Stimulated activated naive CD8-positive, alpha-beta T cell treated with anti-CD3 and anti-CD28 coated beads, Interleukin-15, Interleukin-2, amounts not matched to agents 100 U/mL and 50 U/mL, for 24 hours (primary cell): ENCODE data around the gene TUBG1.

ENCODE experiments used
- ATAC-seq: fragments of 150-1000 bp; cut with Tn5 transposase; one replicate; pipeline ENCODE4 v1.10.0; 2021
- DNase-seq: peaks from one replicate; pipeline ENCODE4 v3.0.0; 2021

Gene TUBG1

DNA sequence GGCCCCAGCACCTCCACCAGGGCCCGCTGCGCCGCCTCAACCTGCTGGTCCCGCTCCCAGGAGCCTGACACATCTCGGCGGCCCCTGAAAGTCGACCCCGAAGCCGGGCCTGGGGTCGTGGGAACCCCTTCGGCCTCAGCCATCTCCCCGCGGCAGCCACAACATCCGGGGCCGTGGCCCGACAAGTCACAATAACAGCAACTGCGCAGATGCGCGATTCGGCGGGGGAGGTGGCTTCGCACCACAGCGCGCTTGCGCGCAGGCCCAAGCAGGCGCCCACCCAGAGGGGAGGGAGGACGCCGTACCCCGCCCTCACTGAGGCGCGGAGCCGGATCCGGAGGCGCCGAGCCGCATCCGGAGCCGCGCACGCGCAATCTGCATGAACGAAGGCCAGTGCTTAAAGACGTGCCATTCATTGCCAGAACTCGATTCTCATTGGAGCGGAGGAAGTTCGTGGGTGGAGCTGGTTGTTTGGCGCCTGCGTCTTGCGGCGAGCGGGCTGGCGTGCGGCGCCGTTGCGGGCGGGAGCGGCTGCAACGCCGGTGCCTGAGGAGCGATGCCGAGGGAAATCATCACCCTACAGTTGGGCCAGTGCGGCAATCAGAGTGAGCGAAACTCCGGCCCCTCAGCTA, at the start of gene TUBG1, which contains the start of gene RETREG3:
TUBG1 (plus strand) TSS at position 502 of the 632 bp plus-strand sequence; CDS start at position 557, 55 bp downstream.
RETREG3 (minus strand) TSS at position 193 of the 632 bp plus-strand sequence; CDS start at position 143, 50 bp downstream.
- ATAC-seq (peak; percentile 95), DNase-seq (peak; percentile 99)

DNA sequence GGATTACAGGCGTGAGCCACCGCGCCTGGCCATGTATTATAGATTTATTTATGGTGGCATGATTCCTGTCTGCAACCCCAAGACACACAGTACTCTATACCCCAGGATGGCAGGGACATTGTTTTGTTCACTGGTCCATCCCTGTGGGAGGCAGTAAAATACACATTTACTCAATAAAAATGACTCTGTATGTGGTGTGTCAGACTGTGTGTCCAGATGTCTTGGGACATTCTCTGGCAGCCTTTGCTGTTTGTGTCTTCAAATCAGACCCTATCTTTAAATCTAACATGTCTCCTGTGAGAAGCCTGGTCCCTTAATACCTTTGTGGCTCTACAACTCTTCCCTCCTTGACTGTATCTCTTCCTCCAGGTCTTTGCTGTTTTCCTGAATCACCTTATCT, 49.2 kb upstream of the TUBG1 start:
- ATAC-seq: no peak
- DNase-seq: no peak

GRCh38 chr17:42561897-42562387, 47.5 kb upstream of the TUBG1 start, which contains the start of gene COASY:
Gene COASY, plus strand, starts transcription at chr17:42562148. Its CDS starts 475 bp downstream, at chr17:42562623.
- ATAC-seq (peak; percentile 67), DNase-seq (peak; percentile 95)

DNA sequence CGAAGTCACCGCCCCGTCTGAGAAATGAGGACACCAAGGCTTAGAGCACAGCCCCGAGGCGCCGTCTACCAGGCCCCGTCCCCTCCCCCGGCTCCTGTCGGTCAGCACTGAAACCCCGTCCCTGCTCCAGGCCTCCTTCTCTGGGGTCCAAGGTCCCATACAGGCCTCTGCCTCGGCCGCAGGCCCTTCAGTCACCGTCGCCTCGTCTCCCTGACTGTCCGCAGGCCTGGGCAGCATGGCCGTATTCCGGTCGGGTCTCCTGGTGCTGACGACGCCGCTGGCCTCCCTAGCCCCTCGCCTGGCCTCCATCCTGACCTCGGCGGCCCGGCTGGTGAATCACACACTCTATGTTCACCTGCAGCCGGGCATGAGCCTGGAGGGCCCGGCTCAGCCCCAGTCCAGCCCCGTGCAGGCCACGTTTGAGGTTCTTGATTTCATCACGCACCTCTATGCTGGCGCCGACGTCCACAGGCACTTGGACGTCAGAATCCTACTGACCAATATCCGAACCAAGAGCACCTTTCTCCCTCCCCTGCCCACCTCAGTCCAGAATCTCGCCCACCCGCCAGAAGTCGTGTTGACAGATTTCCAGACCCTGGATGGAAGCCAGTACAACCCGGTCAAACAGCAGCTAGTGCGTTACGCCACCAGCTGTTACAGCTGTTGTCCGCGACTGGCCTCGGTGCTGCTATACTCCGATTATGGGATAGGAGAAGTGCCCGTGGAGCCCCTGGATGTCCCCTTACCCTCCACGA, 46.9 kb upstream of the TUBG1 start:
- DNase-seq: no peak
- no peak for ATAC-seq

DNA sequence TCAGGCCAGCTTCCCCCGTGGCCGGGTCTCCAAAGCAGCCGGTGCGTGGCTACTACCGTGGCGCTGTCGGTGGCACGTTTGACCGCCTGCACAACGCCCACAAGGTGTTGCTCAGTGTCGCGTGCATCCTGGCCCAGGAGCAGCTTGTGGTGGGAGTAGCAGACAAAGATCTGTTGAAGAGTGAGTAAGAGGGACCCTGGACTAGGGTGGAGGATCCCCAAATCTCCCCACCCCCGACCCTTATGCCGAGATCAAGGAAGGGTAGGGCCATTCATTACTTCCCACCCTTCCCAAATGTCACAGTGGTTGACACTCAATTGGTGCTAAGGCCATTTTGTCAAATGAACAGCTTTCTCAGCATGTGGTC, 46.4 kb upstream of the TUBG1 start:
- ATAC-seq (no peak), DNase-seq (no peak)

DNA sequence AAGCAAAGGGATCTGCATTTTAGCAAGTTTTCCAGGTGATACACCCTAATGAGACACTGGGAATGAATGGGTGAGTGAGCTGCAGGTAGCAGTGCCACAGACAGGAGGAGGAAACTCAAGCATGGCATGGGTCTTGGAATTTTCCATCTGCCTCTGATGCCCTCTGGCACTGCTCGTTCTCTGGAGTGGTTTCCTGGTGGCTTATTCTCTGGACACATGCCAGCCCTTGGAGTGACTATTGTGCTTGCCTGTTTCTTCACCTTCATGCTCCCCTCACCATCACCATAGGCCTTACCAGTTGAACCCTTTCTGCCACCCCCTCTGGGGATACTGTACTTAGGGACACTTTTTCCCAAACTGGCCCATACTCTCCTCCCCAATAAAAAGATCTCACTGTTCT, 45.9 kb upstream of the TUBG1 start:
- ATAC-seq (no peak), DNase-seq (no peak)

GRCh38 chr17:42563950-42564349, 45.5 kb upstream of the TUBG1 start:
- no peak for ATAC-seq
- no peak for DNase-seq

DNA sequence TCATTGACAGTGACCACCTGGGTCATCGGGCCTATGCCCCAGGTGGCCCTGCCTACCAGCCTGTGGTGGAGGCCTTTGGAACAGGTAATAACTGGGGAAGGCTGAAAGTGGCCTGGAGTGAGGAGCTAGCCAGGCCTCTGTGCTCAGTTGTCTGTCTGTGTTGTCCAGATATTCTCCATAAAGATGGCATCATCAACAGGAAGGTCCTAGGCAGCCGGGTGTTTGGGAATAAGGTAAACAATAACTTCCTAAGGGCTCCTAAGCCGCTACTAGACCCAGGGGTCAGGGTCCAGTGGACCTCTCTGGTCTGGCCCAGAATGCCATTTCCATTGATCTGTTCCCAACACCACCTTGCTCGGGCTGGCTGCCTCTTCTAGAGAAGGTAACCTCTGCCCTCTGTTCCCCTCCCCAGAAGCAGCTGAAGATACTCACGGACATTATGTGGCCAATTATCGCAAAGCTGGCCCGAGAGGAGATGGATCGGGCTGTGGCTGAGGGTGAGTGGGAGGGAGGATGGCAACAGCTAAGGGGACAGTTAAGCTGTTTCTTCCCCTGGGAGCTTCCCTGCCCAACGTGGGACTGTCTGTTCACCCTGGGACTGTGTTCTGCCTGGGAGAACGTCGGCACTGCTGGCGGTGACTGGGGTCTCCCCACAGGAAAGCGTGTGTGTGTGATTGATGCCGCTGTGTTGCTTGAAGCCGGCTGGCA, 44.5 kb upstream of the TUBG1 start:
- DNase-seq (no peak), ATAC-seq (no peak)

- ATAC-seq: no peak
- DNase-seq: no peak
Observed at GRCh38 chr17:42565523-42566214, 43.8 kb upstream of the TUBG1 start.

DNA sequence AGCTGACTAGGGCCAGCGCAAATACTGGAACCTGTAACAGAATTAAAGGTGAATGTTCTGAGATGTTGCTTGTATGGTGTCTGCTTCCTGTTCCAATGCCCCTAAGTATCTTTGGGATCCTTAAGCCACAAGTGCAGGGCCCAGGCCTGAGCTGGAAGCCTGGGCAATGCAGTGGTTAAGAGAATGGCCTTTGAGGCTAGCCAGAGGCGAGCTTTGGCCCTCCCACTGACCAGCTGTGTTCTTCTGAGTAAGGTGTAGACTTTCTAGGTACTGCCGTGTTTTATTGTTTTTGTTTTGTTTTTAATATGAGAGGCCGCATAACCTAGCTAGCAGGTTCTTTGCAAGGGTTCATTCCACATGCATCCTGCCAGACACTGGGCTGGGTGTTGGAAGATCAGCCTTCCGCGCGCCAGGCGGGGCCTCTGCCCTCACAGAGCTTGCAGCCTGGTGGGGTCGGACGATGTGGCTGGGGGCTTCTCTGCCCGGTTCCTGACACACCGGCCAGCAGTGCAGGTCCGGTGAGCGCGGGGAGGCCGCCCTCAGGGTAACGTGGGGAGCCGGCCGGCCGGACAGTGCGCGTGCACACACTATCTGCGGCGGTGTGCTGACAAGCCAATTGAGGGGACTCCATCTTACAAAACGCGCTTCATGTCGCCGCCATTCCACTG, 43.1 kb upstream of the TUBG1 start:
- DNase-seq (no peak), ATAC-seq (no peak)

- ATAC-seq: peak; percentile 75
- DNase-seq: peak; percentile 95
Observed at GRCh38 chr17:42566883-42567573, 42.5 kb upstream of the TUBG1 start, which contains the start of gene MLX. Gene MLX, plus strand, starts transcription at chr17:42567100. Its CDS starts 25 bp downstream, at chr17:42567125.

DNA sequence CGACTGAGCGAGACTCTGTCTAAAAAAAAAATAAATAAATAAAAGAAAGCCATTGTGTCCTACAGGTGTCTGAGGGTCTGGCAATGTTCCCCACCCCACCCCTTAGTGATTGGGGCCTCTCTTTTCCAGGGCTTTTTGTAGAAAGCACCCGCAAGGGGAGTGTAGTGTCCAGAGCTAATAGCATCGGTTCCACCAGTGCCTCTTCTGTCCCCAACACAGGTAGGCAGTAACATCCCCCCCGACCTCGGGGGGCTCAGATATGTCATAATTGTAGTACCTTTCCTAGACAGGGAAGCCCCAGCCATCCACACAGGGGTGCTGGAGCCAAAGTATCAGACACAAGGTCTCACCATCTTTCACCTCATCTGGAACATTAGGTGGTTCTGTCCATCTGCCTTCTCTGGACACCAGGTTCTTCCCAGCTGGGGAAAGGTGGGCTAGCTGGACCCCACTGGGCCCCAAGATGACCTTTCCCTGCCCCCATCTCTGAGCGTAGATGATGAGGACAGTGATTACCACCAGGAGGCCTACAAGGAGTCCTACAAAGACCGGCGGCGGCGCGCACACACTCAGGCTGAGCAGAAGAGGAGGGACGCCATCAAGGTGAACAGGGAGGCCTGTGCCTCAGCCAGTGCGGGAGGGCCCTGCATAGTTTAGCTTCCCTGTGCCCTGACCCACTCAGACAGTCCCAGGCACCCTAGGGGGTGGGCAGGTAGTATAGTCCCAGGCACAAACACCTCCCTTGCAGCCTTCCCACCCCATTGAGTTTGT, 41.0 kb upstream of the TUBG1 start:
- no peak for DNase-seq
- no peak for ATAC-seq

DNA sequence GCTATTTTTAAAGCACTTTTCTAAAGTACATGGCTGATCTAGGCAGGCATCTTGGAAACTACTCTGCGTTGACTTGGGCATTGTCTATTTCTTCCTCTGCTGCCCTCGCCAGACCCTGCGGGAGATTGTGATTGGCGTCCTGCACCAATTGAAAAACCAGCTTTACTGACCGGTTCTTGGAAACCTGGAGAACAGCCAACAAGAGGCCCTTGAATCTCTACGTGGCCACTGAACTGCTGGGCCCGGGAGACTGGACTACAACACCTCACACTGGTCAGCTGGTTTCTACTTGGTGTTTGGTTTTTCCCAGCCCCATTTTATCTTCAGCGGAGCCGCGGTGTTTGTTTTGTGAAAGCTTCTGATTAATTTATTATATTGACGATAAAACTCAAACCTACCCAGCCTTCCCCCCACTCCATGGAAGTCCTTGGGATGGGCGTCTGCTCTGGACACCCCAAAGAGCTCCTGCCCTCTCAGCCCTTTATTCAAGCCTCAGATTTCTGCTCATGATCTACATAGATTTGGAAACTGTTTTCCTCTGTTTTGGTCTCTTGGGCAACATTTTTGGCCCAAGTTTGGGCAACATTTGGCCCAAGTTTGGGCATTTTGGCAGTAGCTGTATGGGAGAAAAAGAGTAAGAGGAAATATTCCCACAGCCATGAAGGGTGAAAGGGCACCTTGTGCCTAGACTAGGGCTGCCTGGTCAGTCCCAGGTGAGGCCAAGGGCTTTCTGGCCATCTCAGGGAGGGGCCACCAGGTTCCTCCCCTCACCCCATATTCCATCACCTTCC, 37.9 kb upstream of the TUBG1 start:
- DNase-seq (no peak), ATAC-seq (no peak)

DNA sequence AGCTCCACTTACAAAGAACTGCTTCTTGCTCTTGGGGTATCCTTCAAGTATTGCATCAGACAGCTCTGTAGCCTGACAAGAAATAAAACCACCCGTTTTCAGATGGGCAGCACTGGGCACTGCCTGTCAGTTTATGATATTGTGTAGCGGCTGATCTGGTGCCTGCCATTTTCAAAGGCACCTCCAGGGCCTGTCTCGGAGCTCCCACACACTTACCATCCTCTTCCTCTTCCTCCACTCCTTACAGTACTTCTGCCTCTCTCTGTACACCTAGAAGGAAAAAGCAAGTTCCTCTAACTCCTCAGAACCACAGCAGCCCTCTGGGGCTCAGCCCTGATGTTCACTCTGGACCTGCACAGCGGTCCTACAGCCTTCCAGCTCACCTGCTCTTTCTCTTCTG, 36.4 kb upstream of the TUBG1 start:
- ATAC-seq (no peak), DNase-seq (no peak)

DNA sequence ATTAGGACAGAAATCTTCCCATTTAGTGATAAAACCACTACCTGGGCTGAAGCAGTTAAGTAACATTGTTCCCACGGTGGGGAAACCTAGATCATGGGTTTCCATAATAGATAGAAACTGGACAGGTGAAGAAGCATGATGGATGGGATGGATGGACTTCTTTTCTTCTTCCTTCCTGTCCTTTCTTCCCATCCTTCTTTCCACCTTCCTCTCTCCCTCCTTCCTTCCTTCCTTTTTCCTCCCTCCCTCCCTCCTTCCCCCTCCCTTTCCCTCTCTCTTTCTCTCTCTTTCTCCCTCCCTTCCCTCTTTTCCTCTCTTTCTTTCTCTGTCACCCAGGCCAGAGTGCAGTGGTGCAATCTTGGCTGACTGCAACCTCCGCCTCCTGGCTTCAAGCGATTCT, 35.0 kb upstream of the TUBG1 start:
- DNase-seq (no peak), ATAC-seq (no peak)

GRCh38 chr17:42577140-42577531, 32.3 kb upstream of the TUBG1 start:
- DNase-seq (no peak), ATAC-seq (peak; percentile 4)

DNA sequence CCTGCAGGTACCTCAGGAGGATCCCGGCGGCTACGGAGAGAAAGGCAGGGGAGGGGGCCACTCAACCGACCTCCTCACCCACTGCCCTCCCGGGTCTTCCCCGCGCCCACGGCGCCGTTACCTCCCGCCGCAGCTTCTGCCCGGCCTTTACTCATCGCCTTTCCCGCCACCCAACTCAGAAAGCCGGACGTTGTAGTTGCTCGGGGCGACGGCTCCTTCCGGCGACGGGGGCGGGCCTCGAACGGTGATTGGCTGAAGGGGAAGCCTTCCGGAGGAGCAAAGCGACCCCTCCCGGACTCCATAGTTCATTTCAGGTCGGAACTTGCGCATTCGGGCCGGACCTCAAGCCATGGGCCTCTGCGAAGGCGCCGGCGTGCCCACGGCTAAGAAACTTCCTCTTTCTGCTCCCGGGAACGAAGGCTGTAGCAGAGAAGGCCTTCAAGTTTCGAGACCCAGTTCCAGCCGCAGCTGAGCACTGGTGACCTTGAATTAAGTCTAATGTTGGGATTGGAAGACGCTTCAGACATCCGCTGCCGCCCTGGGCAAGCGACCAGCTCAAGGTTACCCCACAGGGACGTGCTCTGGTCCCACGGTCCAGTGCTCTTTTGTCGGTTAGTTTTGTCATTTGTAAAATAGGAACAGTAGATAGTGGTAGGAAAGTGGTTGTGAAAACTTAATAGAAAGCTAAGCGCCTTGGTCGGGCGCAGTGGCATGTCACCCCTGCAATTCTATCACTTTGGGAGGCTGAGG, 31.8 kb upstream of the TUBG1 start, which contains the start of gene PSMC3IP:
PSMC3IP (minus strand) TSS at position 198 of the 750 bp plus-strand sequence; CDS start at position 155, 43 bp downstream.
- peak; percentile 96 for DNase-seq
- ATAC-seq: peak; percentile 92

DNA sequence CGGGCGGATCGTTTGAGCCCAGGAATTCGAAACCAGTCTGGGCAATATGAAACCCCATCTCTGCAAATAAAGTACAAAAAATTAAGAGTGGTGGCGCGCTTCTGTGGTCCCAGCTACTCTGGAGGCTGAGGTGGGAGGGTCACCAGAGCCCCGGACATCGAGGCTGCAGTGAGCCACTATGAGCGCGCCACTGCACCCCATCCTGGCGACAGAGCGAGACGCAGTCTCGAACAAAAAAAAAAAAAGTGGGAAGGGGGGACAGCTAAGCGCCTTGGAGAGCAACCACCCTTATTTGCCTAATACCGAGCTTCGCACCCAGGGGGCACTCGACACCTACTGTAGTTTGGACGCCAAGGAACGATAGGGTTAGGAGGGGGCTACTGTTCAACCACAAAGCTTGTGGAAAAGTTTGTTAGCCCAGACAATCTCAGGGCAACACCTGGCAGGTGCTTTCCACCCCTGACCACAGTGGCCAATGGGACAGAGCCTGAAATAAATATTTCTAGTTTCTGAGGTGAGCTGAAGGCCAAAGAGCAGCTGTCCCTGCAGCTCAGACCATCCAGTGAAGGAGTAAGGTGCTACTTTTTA, 31.1 kb upstream of the TUBG1 start:
- DNase-seq (peak; percentile 84), ATAC-seq (peak; percentile 58)
